Measurements from ENCODE around the gene SLC39A11.

Gene SLC39A11

GRCh38 chr17:72921347-72922054 lies 171.0 kb downstream of the SLC39A11 start:
- H3K4me3 ChIP-seq (ENCODE audit: low read length), result no peak overlapping the region
- no peak for TF ChIP-seq CTCF (conservative IDR thresholded peaks at IDR 0.05; ENCODE audit: low read depth, low read length)
- no peak for DNase-seq (ENCODE audit: low read depth)

- no peak for DNase-seq (ENCODE audit: low read depth)
- no peak for TF ChIP-seq CTCF (conservative IDR thresholded peaks at IDR 0.05; ENCODE audit: low read depth, low read length)
- no peak overlapping the region for H3K4me3 ChIP-seq (ENCODE audit: low read length)
Measured at GRCh38 chr17:72920513-72920912, 172.0 kb downstream of the SLC39A11 start.

GRCh38 chr17:72916991-72917390 lies 175.5 kb downstream of the SLC39A11 start:
- no peak overlapping the region for H3K4me3 ChIP-seq (ENCODE audit: low read length)
- no peak for TF ChIP-seq CTCF (conservative IDR thresholded peaks at IDR 0.05; ENCODE audit: low read depth, low read length)
- no peak for DNase-seq (ENCODE audit: low read depth)

- TF ChIP-seq CTCF (conservative IDR thresholded peaks at IDR 0.05; ENCODE audit: low read depth, low read length), result no peak
- DNase-seq (ENCODE audit: low read depth), result no peak
- H3K4me3 ChIP-seq (ENCODE audit: low read length), result no peak overlapping the region
Measured at GRCh38 chr17:72915625-72916081, 176.8 kb downstream of the SLC39A11 start.

- no peak overlapping the region for H3K4me3 ChIP-seq (ENCODE audit: low read length)
- no peak for DNase-seq (ENCODE audit: low read depth)
- no peak for TF ChIP-seq CTCF (conservative IDR thresholded peaks at IDR 0.05; ENCODE audit: low read depth, low read length)
Measured at GRCh38 chr17:72913142-72913682, 179.3 kb downstream of the SLC39A11 start.

GRCh38 chr17:72906306-72906705 lies 186.2 kb downstream of the SLC39A11 start:
- DNase-seq (ENCODE audit: low read depth), result no peak
- TF ChIP-seq CTCF (conservative IDR thresholded peaks at IDR 0.05; ENCODE audit: low read depth, low read length), result no peak

GRCh38 chr17:72903522-72903921 lies 189.0 kb downstream of the SLC39A11 start:
- H3K4me3 ChIP-seq (ENCODE audit: low read length), result no peak overlapping the region
- no peak for TF ChIP-seq CTCF (conservative IDR thresholded peaks at IDR 0.05; ENCODE audit: low read depth, low read length)
- no peak for DNase-seq (ENCODE audit: low read depth)

More at GRCh38 chr17:72906306-72906705, 186.2 kb downstream of the SLC39A11 start:
- H3K4me3 ChIP-seq (ENCODE audit: low read length), result no peak overlapping the region
